Measurements from ENCODE around the gene PTPRF.

Gene PTPRF

GRCh38 chr1:43552813-43553212 is 22.1 kb downstream of the PTPRF start:
- DNase-seq (ENCODE audit: low read depth), result no peak

- no peak for DNase-seq (ENCODE audit: low read depth)
These were observed 23.8 kb downstream of the PTPRF start for GRCh38 chr1:43554444-43554992.

GRCh38 chr1:43556782-43557181 is 26.1 kb downstream of the PTPRF start:
- no peak for DNase-seq (ENCODE audit: low read depth)

- no peak for DNase-seq (ENCODE audit: low read depth)
These were observed 27.1 kb downstream of the PTPRF start for GRCh38 chr1:43557744-43558245.

GRCh38 chr1:43558346-43558841 is 27.7 kb downstream of the PTPRF start:
- no peak for DNase-seq (ENCODE audit: low read depth)

- DNase-seq (ENCODE audit: low read depth), result no peak
These were observed 29.0 kb downstream of the PTPRF start for GRCh38 chr1:43559714-43560113.

GRCh38 chr1:43560286-43560685 is 29.6 kb downstream of the PTPRF start:
- no peak for DNase-seq (ENCODE audit: low read depth)

- DNase-seq (ENCODE audit: low read depth), result no peak
These were observed 33.3 kb downstream of the PTPRF start for GRCh38 chr1:43563876-43564539.

- DNase-seq (ENCODE audit: low read depth), result no peak
These were observed 34.1 kb downstream of the PTPRF start for GRCh38 chr1:43564551-43565348.

GRCh38 chr1:43565600-43566360 is 35.1 kb downstream of the PTPRF start:
- no peak for DNase-seq (ENCODE audit: low read depth)

- DNase-seq (ENCODE audit: low read depth), result no peak
These were observed 35.8 kb downstream of the PTPRF start for GRCh38 chr1:43566382-43567044.

- DNase-seq (ENCODE audit: low read depth), result no peak
These were observed 38.5 kb downstream of the PTPRF start for GRCh38 chr1:43569175-43569574.

- DNase-seq (ENCODE audit: low read depth), result no peak
These were observed 39.6 kb downstream of the PTPRF start for GRCh38 chr1:43570277-43570676.

- no peak for DNase-seq (ENCODE audit: low read depth)
These were observed 40.0 kb downstream of the PTPRF start for GRCh38 chr1:43570715-43571114.

GRCh38 chr1:43572084-43572483 is 41.4 kb downstream of the PTPRF start:
- no peak for DNase-seq (ENCODE audit: low read depth)

GRCh38 chr1:43572538-43572937 is 41.9 kb downstream of the PTPRF start:
- DNase-seq (ENCODE audit: low read depth), result no peak

GRCh38 chr1:43573066-43573800 is 42.5 kb downstream of the PTPRF start:
- DNase-seq (ENCODE audit: low read depth), result no peak

GRCh38 chr1:43576521-43576920 is 45.8 kb downstream of the PTPRF start:
- DNase-seq (ENCODE audit: low read depth), result no peak

- DNase-seq (ENCODE audit: low read depth), result no peak
These were observed 47.2 kb downstream of the PTPRF start for GRCh38 chr1:43577655-43578542.

GRCh38 chr1:43580039-43580438 is 49.4 kb downstream of the PTPRF start:
- DNase-seq (ENCODE audit: low read depth), result no peak

All from GM04504 (cell line).